Ammon's horn (tissue), 1 donor: ENCODE data around the gene PLEKHA5.
"Not testable (repeated sequence)": the region's sequence is repeated elsewhere in the genome, so short reads cannot be mapped to it uniquely, and the experiment has no call there.

ENCODE experiments used
- DNase-seq: peaks from one replicate; pipeline ENCODE4 v3.0.0-alpha.2; 2016; ENCODE audit warnings: low spot score

Gene PLEKHA5

DNA sequence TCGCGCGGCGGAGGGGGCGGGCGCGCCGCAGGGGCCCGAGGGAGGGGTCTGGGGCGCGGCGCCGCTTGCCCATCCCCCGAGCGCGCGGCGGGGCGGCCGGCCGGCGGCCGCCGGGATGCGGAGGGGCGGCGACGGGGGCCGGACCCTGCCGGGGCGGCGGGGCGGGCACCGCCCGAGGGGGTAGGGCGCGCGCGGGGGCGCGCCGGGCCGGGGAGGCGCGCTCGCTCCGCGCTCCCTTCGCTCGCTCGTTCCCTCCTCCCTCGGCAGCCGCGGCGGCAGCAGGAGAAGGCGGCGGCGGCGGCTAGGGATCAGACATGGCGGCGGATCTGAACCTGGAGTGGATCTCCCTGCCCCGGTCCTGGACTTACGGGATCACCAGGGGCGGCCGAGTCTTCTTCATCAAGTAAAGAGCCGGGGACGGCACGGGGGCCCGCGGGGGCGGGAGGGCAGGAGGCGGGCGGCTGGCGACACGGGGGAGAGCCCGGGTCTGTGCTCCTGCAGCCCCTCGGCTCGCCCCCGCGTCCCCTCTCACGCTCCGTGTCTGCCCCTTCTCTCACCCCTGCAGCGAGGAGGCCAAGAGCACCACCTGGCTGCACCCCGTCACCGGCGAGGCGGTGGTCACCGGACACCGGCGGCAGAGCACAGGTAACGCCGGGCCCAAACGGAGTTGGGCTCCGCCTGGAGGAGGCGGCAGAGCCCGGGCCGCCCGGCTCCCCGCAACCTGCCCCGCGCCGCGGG lies at the start of gene PLEKHA5:
Gene PLEKHA5, plus strand, starts transcription at position 248 of the 738 bp plus-strand sequence. Its CDS starts 67 bp downstream, at position 315.
- DNase-seq = peak; percentile 77

DNA sequence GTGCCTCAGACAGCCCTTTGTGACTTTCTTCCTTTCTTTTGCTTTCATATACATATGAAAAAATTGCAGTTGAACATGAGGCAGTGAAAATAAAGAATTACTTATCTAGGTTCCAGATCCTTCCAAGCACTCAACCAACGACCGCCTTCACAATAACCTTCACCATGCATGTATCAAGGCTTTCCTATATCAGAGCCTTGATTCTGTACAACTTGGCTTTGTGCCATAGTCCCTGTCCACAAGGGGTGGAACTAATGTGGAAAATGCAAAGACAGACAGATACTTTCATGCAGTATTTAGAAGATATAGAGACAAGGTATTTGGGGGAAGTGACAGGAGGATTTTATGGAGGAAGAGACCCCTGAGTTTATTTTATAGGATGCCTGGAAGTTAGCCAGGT lies 48.6 kb upstream of the PLEKHA5 start:
- no peak for DNase-seq

DNA sequence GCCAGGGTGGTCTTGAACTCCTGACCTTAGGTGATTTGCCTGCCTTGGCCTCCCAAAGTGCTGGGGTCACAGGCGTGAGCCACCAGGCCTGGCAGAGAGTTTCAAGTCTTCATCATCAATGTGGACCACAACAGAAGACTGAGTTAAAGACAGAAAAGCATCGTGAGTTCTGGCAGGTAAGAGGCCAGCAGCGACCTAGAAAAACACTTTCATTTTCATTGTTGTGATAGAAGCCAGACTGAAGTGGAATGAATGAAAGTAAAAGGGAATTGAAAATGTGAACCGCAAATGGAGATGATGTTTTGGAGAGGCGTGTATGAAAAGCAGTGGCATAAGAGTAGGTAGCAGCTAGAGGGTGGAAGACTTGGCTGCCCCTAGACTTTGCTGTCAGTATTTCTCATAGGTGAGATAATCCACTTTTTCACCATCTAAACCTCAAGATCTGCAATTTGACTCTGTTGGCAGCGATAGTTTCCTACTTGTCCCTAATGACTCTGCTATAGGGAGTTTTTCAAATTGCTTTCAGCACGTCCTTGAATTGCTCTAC lies 47.1 kb upstream of the PLEKHA5 start:
- DNase-seq = no peak

DNA sequence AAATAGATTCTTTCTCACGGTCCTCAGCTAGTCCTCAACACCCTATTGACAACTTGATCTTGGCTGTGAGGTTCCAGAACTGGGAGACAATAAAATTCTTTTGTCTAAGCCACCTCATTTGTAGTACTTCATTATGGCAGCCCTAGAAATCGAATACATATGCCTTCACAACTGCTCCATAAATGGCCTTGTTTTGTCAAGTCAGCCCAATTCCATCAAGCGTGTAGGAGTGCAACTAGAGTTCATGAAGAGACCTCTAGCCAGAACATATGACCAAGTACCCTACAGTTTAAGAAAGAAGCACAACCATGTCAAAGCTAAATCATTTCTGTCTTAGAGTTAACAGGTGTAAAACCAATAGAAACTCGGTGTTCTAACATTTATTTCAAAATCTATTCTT lies 45.0 kb upstream of the PLEKHA5 start:
- DNase-seq = no peak

DNA sequence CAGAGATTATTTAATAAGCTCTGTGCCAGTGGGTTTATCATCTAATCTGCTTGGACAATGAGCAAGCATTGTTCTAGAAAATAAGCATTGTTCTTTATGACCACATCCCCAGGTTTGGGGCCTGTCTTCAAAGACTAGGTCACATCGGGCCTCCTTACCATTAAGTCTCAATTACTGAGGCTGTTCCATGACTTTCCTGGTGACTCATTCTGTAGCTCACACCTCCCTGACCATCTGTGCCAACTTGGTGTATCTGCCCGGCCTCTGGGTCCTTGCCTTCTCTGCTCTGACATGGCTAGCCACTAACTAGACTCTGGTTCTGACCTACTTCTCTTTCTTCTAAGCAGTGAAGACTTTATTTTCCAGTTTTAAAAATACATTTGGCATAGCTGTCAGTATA lies 44.4 kb upstream of the PLEKHA5 start:
- no peak for DNase-seq

- no peak for DNase-seq
Measured at GRCh38 chr12:19088606-19089005, 40.9 kb upstream of the PLEKHA5 start.

GRCh38 chr12:19092482-19092881 lies 37.1 kb upstream of the PLEKHA5 start:
- DNase-seq = not testable (repeated sequence)

DNA sequence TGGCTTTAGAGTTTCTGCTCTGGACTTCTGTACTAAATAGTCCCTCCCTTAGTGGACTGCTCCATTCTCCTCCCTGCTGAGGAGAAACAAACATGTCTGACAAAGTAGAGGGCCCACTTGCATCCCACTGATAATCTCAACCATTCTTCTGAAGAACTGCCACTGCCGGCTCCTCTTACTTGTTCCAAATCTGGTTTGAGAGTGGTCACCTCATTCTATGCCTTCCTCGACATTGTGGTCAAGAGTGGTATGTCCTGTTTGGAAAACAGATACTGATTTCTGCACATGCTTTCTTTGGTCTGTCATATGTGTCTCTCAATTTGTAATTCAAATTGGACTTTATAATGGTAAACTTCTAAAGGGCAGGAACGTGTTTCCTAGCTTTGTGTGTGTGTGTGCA lies 36.3 kb upstream of the PLEKHA5 start:
- DNase-seq = no peak

GRCh38 chr12:19095331-19095730 lies 34.2 kb upstream of the PLEKHA5 start:
- no peak for DNase-seq

DNA sequence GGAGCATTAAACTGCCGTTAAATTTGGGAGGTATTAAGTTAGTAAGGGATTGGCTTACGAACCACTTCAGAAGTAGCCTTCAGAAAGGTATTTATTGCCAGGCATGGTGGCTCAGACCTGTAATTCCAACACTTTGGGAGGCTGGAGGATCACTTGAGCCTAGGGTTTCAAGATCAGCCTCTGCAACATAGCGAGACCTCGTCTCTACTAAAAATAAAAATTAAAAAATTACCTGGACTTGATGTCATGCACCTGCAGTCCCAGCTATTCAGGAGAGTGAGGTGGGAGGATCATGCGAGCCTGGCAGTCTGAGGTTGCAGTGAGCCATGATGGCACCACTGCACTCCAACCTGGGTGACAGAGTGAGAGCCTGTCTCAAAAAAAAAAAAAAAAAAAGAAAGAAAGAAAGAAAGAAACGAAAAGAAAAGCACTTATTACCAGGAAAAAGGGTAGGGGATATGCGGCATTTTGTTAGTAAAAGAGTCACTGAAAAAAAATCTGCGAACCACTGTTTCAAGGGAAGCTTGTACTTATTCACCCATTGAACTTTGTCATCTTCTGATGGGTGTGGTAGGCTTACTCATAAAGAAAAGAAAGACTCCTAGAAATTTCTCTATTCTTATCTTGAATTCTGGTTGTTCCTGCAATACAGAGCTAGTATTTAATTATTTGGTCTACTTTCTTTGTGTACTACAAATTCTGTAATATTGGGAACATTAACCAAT lies 33.6 kb upstream of the PLEKHA5 start:
- no peak for DNase-seq

GRCh38 chr12:19105463-19105862 lies 24.1 kb upstream of the PLEKHA5 start:
- DNase-seq = no peak

GRCh38 chr12:19107750-19108149 lies 21.8 kb upstream of the PLEKHA5 start:
- no peak for DNase-seq

- no peak for DNase-seq
Measured at GRCh38 chr12:19110221-19110940, 19.2 kb upstream of the PLEKHA5 start.

DNA sequence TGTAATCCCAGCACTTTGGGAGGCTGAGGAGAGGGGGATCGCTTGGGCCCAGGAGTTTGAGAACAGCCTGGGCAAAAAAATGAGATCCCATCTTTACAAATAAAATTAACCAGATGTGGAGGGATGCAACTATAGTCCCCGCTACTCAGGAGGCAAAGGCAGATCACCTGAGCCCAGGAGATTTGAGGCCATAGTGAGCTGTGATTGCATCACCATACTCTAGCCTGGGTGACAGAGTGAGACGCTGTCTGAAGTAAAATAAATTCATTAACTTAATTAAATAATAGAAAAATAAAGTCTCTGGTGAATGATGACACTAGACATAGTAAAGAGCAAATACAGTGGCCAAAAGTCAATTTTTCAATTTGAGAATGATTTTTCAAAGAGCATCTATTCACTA lies 16.1 kb upstream of the PLEKHA5 start:
- no peak for DNase-seq

- DNase-seq = no peak
Measured at GRCh38 chr12:19115285-19115684, 14.2 kb upstream of the PLEKHA5 start.

DNA sequence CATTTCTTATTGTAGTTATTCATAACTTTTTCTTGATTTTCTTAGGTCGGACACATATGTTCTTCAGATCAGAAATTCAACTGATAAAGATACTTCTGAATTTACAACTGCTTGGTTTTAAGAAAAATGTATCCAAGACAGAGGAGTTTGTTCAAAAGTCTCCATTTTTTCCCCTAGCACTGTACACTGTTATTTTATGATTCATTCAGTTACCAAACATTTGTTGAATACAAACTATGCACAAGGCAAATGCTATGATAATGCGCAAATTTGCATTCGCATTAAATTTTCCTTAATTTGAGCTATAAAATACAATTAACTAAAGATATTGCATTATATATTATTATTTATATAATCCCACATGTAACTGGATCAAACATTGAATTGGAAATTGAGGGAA lies 10.1 kb upstream of the PLEKHA5 start:
- no peak for DNase-seq

GRCh38 chr12:19120795-19121194 lies 8.7 kb upstream of the PLEKHA5 start:
- no peak for DNase-seq

DNA sequence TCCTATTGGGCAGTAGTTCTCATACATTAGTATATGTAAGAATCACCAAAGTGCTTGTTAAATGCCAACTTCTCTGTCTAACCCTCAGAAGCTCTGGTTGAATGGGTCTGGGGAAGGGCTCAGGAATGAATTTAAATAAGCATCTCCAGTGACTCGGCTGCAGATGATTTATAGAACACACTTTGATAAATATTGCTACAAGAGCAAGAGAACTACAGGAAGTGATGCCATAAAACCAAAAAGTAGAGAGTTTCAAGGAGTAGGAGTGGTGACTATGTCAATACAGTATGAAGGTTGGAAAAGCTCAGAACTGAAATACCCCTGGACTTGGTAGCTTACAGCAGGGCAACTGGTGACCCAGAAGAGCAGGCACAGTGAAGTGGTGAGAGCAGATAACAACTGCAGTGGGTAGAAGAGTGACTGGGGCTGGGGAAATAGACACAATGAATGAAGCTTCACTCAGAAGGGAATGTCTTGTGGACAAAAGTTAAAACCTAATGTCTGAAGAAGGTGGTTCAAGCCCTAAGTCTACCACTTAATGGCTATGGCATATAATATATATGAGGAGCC lies 8.0 kb upstream of the PLEKHA5 start:
- no peak for DNase-seq

DNA sequence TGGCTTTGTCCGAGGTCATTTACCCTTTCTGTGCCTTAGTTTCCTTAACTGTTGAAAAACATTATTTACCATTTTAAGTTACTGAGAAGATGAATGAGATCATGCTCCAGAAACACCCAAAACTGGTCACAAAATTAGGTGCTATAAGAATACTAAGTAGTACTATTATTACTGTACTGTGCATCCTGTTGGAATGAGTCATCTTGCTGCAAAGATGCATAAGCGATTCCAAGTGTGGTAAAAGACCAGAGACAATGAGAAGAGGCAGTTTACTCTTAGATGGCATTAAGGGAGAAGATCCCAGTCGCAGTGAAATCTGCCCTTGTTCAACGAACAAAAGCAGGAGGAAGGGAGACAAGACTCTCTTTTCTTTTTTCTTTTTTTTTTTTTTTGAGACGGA lies 4.2 kb upstream of the PLEKHA5 start:
- no peak for DNase-seq

GRCh38 chr12:19127270-19127669 lies 2.3 kb upstream of the PLEKHA5 start:
- no peak for DNase-seq

GRCh38 chr12:19128485-19128884 lies 1.0 kb upstream of the PLEKHA5 start:
- DNase-seq = no peak

DNA sequence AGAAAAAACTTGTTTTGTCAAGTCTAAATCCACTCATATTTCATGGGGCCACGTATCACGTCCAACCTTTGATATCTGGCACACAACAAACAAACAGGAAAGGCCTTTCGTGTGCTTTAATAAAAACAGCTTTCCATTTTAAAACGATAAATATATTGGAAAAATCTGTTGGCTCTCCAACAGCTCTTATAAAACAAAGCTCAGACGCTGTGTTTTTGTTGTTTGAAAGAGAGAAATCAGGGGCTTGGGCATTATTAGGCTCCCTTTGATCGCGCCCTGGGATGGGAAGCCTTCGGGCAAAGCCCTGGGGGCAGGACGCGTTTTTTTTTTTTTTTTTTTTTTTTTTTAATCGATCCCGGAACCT lies 429 bp upstream of the PLEKHA5 start:
- no peak for DNase-seq
